ENCODE results near the gene ASB8. TPM values are rescaled to one million over a fixed set of nuclear protein-coding genes. Genes with fewer than 3 reads are reported as not detected.

The ASB8 gene
- 80.3 TPM for total RNA-seq
- long read RNA-seq, transcript ASB8-205 (4 exons, 2,610 nt): minor isoform, 12 of 116 reads
- long read RNA-seq, transcript ASB8-202 (5 exons, 657 nt): minor isoform, 7 of 116 reads
- long read RNA-seq, transcript ASB8-207 (5 exons, 923 nt): minor isoform, 16 of 116 reads
- long read RNA-seq, transcript ASB8-201 (4 exons, 2,615 nt): major isoform, 58 of 116 reads
- long read RNA-seq, partial matches to known transcripts: 4 of 116 reads
- long read RNA-seq, other reads (novel, unspliced or antisense): 15 of 116 reads

GRCh38 chr12:48157018-48157888, at the start of gene ASB8:
TSS of gene ASB8 (minus strand) at chr12:48157515. CDS start at chr12:48153496, 4,019 bp downstream.
- peak within 1 kb of the TSS; percentile 92 for H3K4me3 ChIP-seq
- peaks cover 61% of the 10 kb centered on the region for H3K4me1 ChIP-seq
- intact Hi-C loops (cut with micrococcal nuclease): no loop called here
- peak; percentile 99 for DNase-seq
- no peaks in the 10 kb centered on the region for H3K9me3 ChIP-seq (replicated peaks)
- peaks cover 17% of the 10 kb centered on the region for H3K36me3 ChIP-seq
- H3K27me3 ChIP-seq (ENCODE audit: low read depth): no peaks in the 10 kb centered on the region
- peak within 1 kb of the TSS; percentile 94 for H3K27ac ChIP-seq (replicated peaks)
- peak; percentile 66 for TF ChIP-seq CTCF (IDR thresholded peaks at IDR 0.05; ENCODE audit: borderline replicate concordance)

- H3K4me3 ChIP-seq: no peak within 1 kb of the TSS
- intact Hi-C loops (cut with micrococcal nuclease): no loop called here
- H3K9me3 ChIP-seq (replicated peaks): peaks cover 30% of the 10 kb centered on the region
- no peaks in the 10 kb centered on the region for H3K27me3 ChIP-seq (ENCODE audit: low read depth)
- H3K27ac ChIP-seq (replicated peaks): no peak within 1 kb of the TSS
- peaks cover 29% of the 10 kb centered on the region for H3K4me1 ChIP-seq
- no peak for TF ChIP-seq CTCF (IDR thresholded peaks at IDR 0.05; ENCODE audit: borderline replicate concordance)
- no peak for DNase-seq
- H3K36me3 ChIP-seq: peaks cover 19% of the 10 kb centered on the region
These were observed 45.9 kb upstream of the ASB8 start, which contains the start of gene OR10AD1 for GRCh38 chr12:48203192-48203591. TSS of gene OR10AD1 (minus strand) at chr12:48203292. CDS start at chr12:48203292, 0 bp downstream.

GRCh38 chr12:48202766-48203165, 45.5 kb upstream of the ASB8 start:
- Histone ChIP-seq H3K27me3 (ENCODE audit: low read depth) (no peaks in the 10 kb centered on the region), H3K27ac (replicated peaks) (no peak overlapping the region), H3K36me3 (peaks cover 19% of the 10 kb centered on the region), H3K4me3 (no peak overlapping the region), H3K4me1 (peaks cover 31% of the 10 kb centered on the region), H3K9me3 (replicated peaks) (peaks cover 26% of the 10 kb centered on the region)
- no peak for TF ChIP-seq CTCF (IDR thresholded peaks at IDR 0.05; ENCODE audit: borderline replicate concordance)
- no peak for DNase-seq
- intact Hi-C loops (cut with micrococcal nuclease): no loop called here

- intact Hi-C loops (cut with micrococcal nuclease): no loop called here
- Histone ChIP-seq H3K36me3 (peaks cover 14% of the 10 kb centered on the region), H3K4me1 (peaks cover 42% of the 10 kb centered on the region), H3K9me3 (replicated peaks) (peaks cover 13% of the 10 kb centered on the region), H3K4me3 (no peak overlapping the region), H3K27me3 (ENCODE audit: low read depth) (no peaks in the 10 kb centered on the region), H3K27ac (replicated peaks) (no peak overlapping the region)
- TF ChIP-seq CTCF (IDR thresholded peaks at IDR 0.05; ENCODE audit: borderline replicate concordance): no peak
- no peak for DNase-seq
These were observed 44.2 kb upstream of the ASB8 start for GRCh38 chr12:48201516-48201915.

- TF ChIP-seq CTCF (IDR thresholded peaks at IDR 0.05; ENCODE audit: borderline replicate concordance): no peak
- Histone ChIP-seq H3K27ac (replicated peaks) (no peak overlapping the region), H3K36me3 (peaks cover 11% of the 10 kb centered on the region), H3K4me1 (peaks cover 42% of the 10 kb centered on the region), H3K27me3 (ENCODE audit: low read depth) (no peaks in the 10 kb centered on the region), H3K9me3 (replicated peaks) (peaks cover 9% of the 10 kb centered on the region), H3K4me3 (no peak overlapping the region)
- DNase-seq: no peak
- intact Hi-C loops (cut with micrococcal nuclease): no loop called here
These were observed 43.8 kb upstream of the ASB8 start for GRCh38 chr12:48201091-48201490.

All from left ventricle myocardium inferior (tissue), 1 donor.